Esophagus muscularis mucosa (tissue), 4 donors: ENCODE measurements around the gene GGACT. TPM values are rescaled to one million over a fixed set of nuclear protein-coding genes. Genes with fewer than 3 reads are reported as not detected.

Experiments used
- DNase-seq: peaks from one replicate; pipeline ENCODE4 v3.0.0-alpha.2; 2017; ENCODE audit errors: extremely low spot score
- H3K27ac ChIP-seq, 4 donors: fragments of 200-600 bp; sonication (generic); replicated peaks in 1 of 4; 1 replicate in 3 of 4; 2 replicates in 1 of 4; pipeline ENCODE4 v1.5.1; 2016 to 2019; ENCODE audit warnings: mild to moderate bottlenecking in 1 of 4
- H3K27me3 ChIP-seq, 4 donors: fragments of 200-600 bp; sonication (generic); one replicate each; pipeline versions ENCODE4 v1.5.1 to v1.6.0; 2016 to 2019
- H3K36me3 ChIP-seq, 4 donors: fragments of 200-600 bp; sonication (generic); one replicate each; pipeline ENCODE4 v1.5.1; 2016 to 2019
- H3K4me1 ChIP-seq, 4 donors: fragments of 200-600 bp; sonication (generic); one replicate each; pipeline ENCODE4 v1.5.1; 2016 to 2019
- H3K4me3 ChIP-seq, 4 donors: fragments of 200-600 bp; sonication (generic); 1 replicate in 2 of 4; 2 replicates in 2 of 4; pipeline ENCODE4 v1.5.1; 2016 to 2019; ENCODE audit warnings: mild to moderate bottlenecking in 4 of 4, moderate library complexity in 1 of 4
- H3K9me3 ChIP-seq, 4 donors: fragments of 200-600 bp; sonication (generic); 1 replicate in 3 of 4; 2 replicates in 1 of 4; pipeline ENCODE4 v1.5.1; 2016 to 2019
- CTCF ChIP-seq, 3 experiments: fragments of 200-600 bp in 2 of 3; fragments of 450-650 bp in 1 of 3; sonication (generic) in 2 of 3; IDR thresholded peaks; one replicate each; pipeline ENCODE4 v1.5.1; 2017 to 2019; ENCODE audit warnings: antibody characterized with exemption in 3 of 3, mild to moderate bottlenecking in 2 of 3, moderate library complexity in 1 of 3
- EP300 ChIP-seq: sonication (generic); formaldehyde crosslinking; IDR thresholded peaks from one replicate; pipeline ENCODE4 v1.6.1; 2017; ENCODE audit warnings: antibody characterized with exemption
- POLR2A ChIP-seq: fragments of 450-650 bp; IDR thresholded peaks from one replicate; pipeline ENCODE4 v1.6.1; 2017; ENCODE audit warnings: antibody characterized with exemption, moderate library complexity, mild to moderate bottlenecking, low read depth
- POLR2AphosphoS5 ChIP-seq, 2 donors: sonication (generic); formaldehyde crosslinking; IDR thresholded peaks; one replicate each; pipeline ENCODE4 v1.6.1; 2017; ENCODE audit warnings: antibody characterized with exemption in 2 of 2
- WGBS: methylation state at CpG from one replicate; pipeline ENCODE4 v1.1.5; 2018; 5-methylcytosine and 5-hydroxymethylcytosine counted together
- intact Hi-C: fragments of 100-400 bp; cut with DNase I; formaldehyde crosslinking; loops from one replicate; pipeline ENCODE4 v1.15.1; 2023
- total RNA-seq, 4 donors: library from RNA; depleted of rRNA; stranded (reverse); fragments of >200 nt; gene quantifications; one replicate each; pipeline versions ENCODE4 v1.1.0 to v1.2.1, GENCODE V29; 2016

The GGACT gene
- total RNA-seq, 4 donors from 2014 or later, result 1.2 to 2.9 (median 1.3) TPM

GRCh38 chr13:100497389-100497788 lies 91.2 kb downstream of the GGACT start:
- no peak for TF ChIP-seq POLR2A
- no peak for TF ChIP-seq CTCF (IDR thresholded peaks at IDR 0.05)
- no peak for TF ChIP-seq POLR2AphosphoS5 (IDR thresholded peaks at IDR 0.05)
- no peak for TF ChIP-seq EP300
- WGBS, result 89% methylated on average over 1 of the region's 1 CpG

GRCh38 chr13:100495455-100495854 lies 93.1 kb downstream of the GGACT start:
- H3K4me1 ChIP-seq, result no peaks in the 10 kb centered on the region
- intact Hi-C loops, result no loop called here
- 94% methylated on average over 1 of the region's 1 CpG for WGBS
- TF ChIP-seq POLR2AphosphoS5 (IDR thresholded peaks at IDR 0.05), result no peak
- TF ChIP-seq CTCF (IDR thresholded peaks at IDR 0.05), result no peak
- no peak overlapping the region for H3K4me3 ChIP-seq
- no peaks in the 10 kb centered on the region for H3K27me3 ChIP-seq
- no peak overlapping the region for H3K27ac ChIP-seq
- H3K9me3 ChIP-seq, result no peaks in the 10 kb centered on the region
- DNase-seq, result no peak
- no peaks in the 10 kb centered on the region for H3K36me3 ChIP-seq

More at GRCh38 chr13:100497389-100497788, 91.2 kb downstream of the GGACT start:
- no peaks in the 10 kb centered on the region for H3K27me3 ChIP-seq
- no peak overlapping the region for H3K4me3 ChIP-seq
- DNase-seq, result no peak
- no peaks in the 10 kb centered on the region for H3K4me1 ChIP-seq
- no peaks in the 10 kb centered on the region for H3K36me3 ChIP-seq
- no peaks in the 10 kb centered on the region for H3K9me3 ChIP-seq
- H3K27ac ChIP-seq, result no peak overlapping the region
- intact Hi-C loops, result no loop called here

- Histone ChIP-seq H3K27ac (no peak overlapping the region), H3K9me3 (no peaks in the 10 kb centered on the region), H3K36me3 (no peaks in the 10 kb centered on the region), H3K4me3 (no peak overlapping the region), H3K27me3 (no peaks in the 10 kb centered on the region), H3K4me1 (no peaks in the 10 kb centered on the region)
- intact Hi-C loops, result no loop called here
- WGBS, result 81% methylated on average over 7 of the region's 7 CpGs
- no peak for DNase-seq
- TF ChIP-seq CTCF (IDR thresholded peaks at IDR 0.05), result no peak
- no peak for TF ChIP-seq POLR2A
- TF ChIP-seq EP300, result no peak
- TF ChIP-seq POLR2AphosphoS5 (IDR thresholded peaks at IDR 0.05), result no peak
These were observed 95.2 kb downstream of the GGACT start for GRCh38 chr13:100493418-100493817.

- Histone ChIP-seq H3K36me3 (no peaks in the 10 kb centered on the region), H3K4me1 (no peaks in the 10 kb centered on the region), H3K4me3 (no peak overlapping the region), H3K9me3 (no peaks in the 10 kb centered on the region), H3K27ac (peak overlapping the region in 1 of 4 donors; percentile 4), H3K27me3 (no peaks in the 10 kb centered on the region)
- intact Hi-C loops, result no loop called here
- WGBS, result 75% methylated on average over 8 of the region's 8 CpGs
- no peak for DNase-seq
- TF ChIP-seq POLR2A, result no peak
- TF ChIP-seq POLR2AphosphoS5 (IDR thresholded peaks at IDR 0.05), result peak in 1 of 2 donors; percentile 48
- TF ChIP-seq CTCF (IDR thresholded peaks at IDR 0.05), result no peak
These were observed 97.3 kb downstream of the GGACT start for GRCh38 chr13:100491164-100491842.

GRCh38 chr13:100490692-100491091 lies 97.9 kb downstream of the GGACT start:
- no peaks in the 10 kb centered on the region for H3K27me3 ChIP-seq
- H3K4me3 ChIP-seq, result no peak overlapping the region
- 58% methylated on average over 4 of the region's 4 CpGs for WGBS
- H3K9me3 ChIP-seq, result no peaks in the 10 kb centered on the region
- H3K27ac ChIP-seq, result peak overlapping the region in 1 of 4 donors; percentile 4
- TF ChIP-seq POLR2A (no peak), CTCF (IDR thresholded peaks at IDR 0.05) (no peak), POLR2AphosphoS5 (IDR thresholded peaks at IDR 0.05) (no peak), EP300 (no peak)
- no peaks in the 10 kb centered on the region for H3K4me1 ChIP-seq
- intact Hi-C loops, result no loop called here
- no peak for DNase-seq
- no peaks in the 10 kb centered on the region for H3K36me3 ChIP-seq
